PFSK-1 (cell line): ENCODE measurements around the gene PTPRT.

Source experiments
- POLR2AphosphoS5 ChIP-seq: IDR thresholded peaks from 2 replicates; pipeline ENCODE4 v1.6.1; 2012; ENCODE audit warnings: low read depth, mild to moderate bottlenecking, control low read depth, low read length, moderate library complexity
- REST ChIP-seq, 2 experiments: IDR thresholded peaks; 2 replicates each; pipeline versions ENCODE4 v1.6.1 to v1.8.0; 2011 to 2012; ENCODE audit warnings: low read depth in 2 of 2, low read length in 2 of 2, control low read depth in 1 of 2, inconsistent platforms in 1 of 2, mild to moderate bottlenecking in 1 of 2, moderate library complexity in 1 of 2; ENCODE audit not compliant: insufficient read depth in 1 of 2

GRCh38 chr20:42706759-42707158 lies 482.9 kb downstream of the PTPRT start:
- TF ChIP-seq REST (IDR thresholded peaks at IDR 0.05; ENCODE audit: insufficient read depth in 1 of 2, low read depth in 2 of 2, low read length in 2 of 2) (no peak), POLR2AphosphoS5 (no peak)
